OCI-LY7 (cell line): Measurements from ENCODE around the gene DHFR2.

Experiments
- EZH2phosphoT487 ChIP-seq: fragments of 200-600 bp; sonication (generic); IDR thresholded peaks from 2 replicates; pipeline ENCODE4 v1.6.1; 2018; ENCODE audit warnings: low read depth, borderline replicate concordance, mild to moderate bottlenecking, mixed run types, antibody characterized with exemption, low read length, moderate library complexity, mixed read lengths
- TF ChIP-seq, protein P1 (sequence below): fragments of 200-600 bp; sonication (generic); conservative IDR thresholded peaks from 2 replicates; pipeline ENCODE4 v1.5.1; 2014; ENCODE audit warnings: mild to moderate bottlenecking, antibody characterized with exemption, low read length, moderate library complexity, mixed read lengths

DNA sequence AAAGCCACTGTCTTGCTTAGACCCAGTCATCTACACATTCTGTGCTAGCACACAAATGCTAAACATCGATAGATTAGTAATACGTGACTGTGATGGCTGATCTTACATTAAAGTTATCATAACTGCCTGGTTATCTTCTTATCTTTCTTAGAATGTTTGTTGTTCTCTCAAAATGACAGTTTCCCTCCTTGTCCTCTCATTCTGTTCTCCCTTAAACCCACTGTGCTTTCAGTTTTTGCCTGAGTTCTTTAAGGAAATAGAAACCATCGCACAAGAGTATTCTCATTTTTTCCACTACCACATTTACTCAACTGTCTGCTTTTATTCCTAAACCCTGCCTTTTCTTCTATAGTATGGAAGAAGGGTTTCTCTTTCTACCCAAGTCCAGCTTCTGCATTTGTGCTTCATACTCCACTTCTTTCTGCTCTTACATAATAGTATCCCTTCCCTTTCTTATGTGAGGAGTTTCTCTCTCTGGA lies 51.4 kb downstream of the DHFR2 start:
- TF ChIP-seq, protein P1, sequence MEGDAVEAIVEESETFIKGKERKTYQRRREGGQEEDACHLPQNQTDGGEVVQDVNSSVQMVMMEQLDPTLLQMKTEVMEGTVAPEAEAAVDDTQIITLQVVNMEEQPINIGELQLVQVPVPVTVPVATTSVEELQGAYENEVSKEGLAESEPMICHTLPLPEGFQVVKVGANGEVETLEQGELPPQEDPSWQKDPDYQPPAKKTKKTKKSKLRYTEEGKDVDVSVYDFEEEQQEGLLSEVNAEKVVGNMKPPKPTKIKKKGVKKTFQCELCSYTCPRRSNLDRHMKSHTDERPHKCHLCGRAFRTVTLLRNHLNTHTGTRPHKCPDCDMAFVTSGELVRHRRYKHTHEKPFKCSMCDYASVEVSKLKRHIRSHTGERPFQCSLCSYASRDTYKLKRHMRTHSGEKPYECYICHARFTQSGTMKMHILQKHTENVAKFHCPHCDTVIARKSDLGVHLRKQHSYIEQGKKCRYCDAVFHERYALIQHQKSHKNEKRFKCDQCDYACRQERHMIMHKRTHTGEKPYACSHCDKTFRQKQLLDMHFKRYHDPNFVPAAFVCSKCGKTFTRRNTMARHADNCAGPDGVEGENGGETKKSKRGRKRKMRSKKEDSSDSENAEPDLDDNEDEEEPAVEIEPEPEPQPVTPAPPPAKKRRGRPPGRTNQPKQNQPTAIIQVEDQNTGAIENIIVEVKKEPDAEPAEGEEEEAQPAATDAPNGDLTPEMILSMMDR: no peak
- no peak for TF ChIP-seq EZH2phosphoT487
